ENCODE data around the gene MGAT4C. TPM values are rescaled to one million over a fixed set of nuclear protein-coding genes. Genes with fewer than 3 reads are reported as not detected.

The MGAT4C gene
- total RNA-seq, 6 donors from 2014 or later, result under 0.01 to 0.43 (median 0.20) TPM; not detected in 1

DNA sequence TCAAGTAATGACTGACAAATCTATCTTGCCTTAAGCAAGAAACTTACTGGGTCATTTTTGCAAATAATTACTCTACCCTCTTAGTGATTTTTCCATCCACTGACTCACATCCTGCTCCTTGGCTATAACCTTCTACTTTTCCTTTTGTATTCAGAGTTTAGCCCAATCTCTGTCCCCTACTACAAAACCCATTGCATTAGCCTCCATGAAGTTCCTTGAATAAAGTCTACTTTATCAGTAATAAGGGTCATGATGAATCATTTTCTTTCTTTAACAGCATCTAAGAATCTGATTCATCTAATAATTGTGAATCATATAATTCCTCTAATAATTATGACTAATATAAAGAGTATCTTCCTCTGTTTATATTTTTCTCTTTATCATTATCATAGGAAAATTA lies 249.5 kb downstream of the MGAT4C start:
- no peaks in the 10 kb centered on the region for H3K36me3 ChIP-seq
- no peaks in the 10 kb centered on the region for H3K27me3 ChIP-seq
- ATAC-seq (ENCODE audit: low FRiP score in 2 of 2), result no peak
- H3K27ac ChIP-seq, result no peak overlapping the region
- no peak for DNase-seq
- no peaks in the 10 kb centered on the region for H3K4me1 ChIP-seq
- H3K9me3 ChIP-seq, result no peaks in the 10 kb centered on the region
- no peak overlapping the region for H3K4me3 ChIP-seq
- TF ChIP-seq, protein P1, sequence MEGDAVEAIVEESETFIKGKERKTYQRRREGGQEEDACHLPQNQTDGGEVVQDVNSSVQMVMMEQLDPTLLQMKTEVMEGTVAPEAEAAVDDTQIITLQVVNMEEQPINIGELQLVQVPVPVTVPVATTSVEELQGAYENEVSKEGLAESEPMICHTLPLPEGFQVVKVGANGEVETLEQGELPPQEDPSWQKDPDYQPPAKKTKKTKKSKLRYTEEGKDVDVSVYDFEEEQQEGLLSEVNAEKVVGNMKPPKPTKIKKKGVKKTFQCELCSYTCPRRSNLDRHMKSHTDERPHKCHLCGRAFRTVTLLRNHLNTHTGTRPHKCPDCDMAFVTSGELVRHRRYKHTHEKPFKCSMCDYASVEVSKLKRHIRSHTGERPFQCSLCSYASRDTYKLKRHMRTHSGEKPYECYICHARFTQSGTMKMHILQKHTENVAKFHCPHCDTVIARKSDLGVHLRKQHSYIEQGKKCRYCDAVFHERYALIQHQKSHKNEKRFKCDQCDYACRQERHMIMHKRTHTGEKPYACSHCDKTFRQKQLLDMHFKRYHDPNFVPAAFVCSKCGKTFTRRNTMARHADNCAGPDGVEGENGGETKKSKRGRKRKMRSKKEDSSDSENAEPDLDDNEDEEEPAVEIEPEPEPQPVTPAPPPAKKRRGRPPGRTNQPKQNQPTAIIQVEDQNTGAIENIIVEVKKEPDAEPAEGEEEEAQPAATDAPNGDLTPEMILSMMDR (IDR thresholded peaks at IDR 0.05), result no peak

DNA sequence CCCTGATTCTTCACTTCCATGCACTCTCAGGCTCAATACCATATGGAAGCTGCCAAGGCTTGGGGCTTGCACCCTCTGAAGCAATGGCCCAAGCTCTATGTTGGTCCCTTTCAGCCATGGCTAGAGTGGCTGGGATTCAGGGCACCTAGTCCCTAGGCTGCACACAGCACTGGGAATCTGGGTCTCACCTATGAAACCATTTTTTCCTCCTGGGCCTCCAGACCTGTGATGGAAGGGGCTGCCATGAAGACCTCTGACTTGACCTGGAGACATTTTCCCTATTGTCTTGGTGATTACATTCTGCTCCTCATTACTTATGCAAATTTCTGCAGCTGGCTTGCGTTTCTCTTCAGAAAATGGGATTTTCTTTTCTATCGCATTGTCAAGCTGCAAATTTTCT lies 258.1 kb downstream of the MGAT4C start:
- Histone ChIP-seq H3K27me3 (no peaks in the 10 kb centered on the region), H3K9me3 (peaks cover 0 to 26% (median 8%) of the 10 kb centered on the region in 4 donors), H3K36me3 (no peaks in the 10 kb centered on the region), H3K27ac (no peak overlapping the region), H3K4me3 (no peak overlapping the region), H3K4me1 (no peaks in the 10 kb centered on the region)
- ATAC-seq (ENCODE audit: low FRiP score in 2 of 2) (no peak), DNase-seq (no peak)
- TF ChIP-seq, protein P1 (IDR thresholded peaks at IDR 0.05), result no peak
- no peak for TF ChIP-seq EP300 (IDR thresholded peaks at IDR 0.05)
- no peak for TF ChIP-seq POLR2AphosphoS5 (IDR thresholded peaks at IDR 0.05)
- TF ChIP-seq POLR2A (IDR thresholded peaks at IDR 0.05), result no peak
- 79 to 85% methylated on average over 2 of the region's 2 CpGs for WGBS, 2 donors

DNA sequence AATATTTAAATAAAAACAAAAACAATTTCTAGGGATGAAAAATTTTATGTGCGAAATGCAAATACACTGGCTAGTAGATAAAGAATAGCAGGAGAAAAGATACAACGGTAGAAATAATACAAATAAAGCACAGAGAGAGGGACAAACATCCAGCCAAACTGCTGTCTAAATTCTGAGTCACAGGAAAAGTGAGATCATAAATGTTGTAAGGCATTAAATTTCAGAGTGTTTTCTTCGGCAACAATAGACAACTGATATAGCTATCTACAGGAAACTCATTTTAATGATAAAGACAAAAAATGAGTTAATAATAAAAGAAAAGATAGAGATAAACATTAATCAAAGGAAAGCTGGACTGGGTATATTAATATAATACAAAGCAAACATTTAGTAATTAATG lies 259.9 kb downstream of the MGAT4C start:
- TF ChIP-seq EP300 (IDR thresholded peaks at IDR 0.05), result no peak
- no peak for TF ChIP-seq POLR2A (IDR thresholded peaks at IDR 0.05)
- TF ChIP-seq POLR2AphosphoS5 (IDR thresholded peaks at IDR 0.05), result no peak
- TF ChIP-seq, protein P1 (IDR thresholded peaks at IDR 0.05), result no peak
- WGBS, 2 donors, result 81 to 85% methylated on average over 3 of the region's 3 CpGs
- DNase-seq (no peak), ATAC-seq (ENCODE audit: low FRiP score in 2 of 2) (no peak)
- Histone ChIP-seq H3K4me3 (no peak overlapping the region), H3K27me3 (no peaks in the 10 kb centered on the region), H3K27ac (no peak overlapping the region), H3K9me3 (peaks cover 4 to 42% (median 19%) of the 10 kb centered on the region in 4 donors), H3K4me1 (no peaks in the 10 kb centered on the region), H3K36me3 (no peaks in the 10 kb centered on the region)

DNA sequence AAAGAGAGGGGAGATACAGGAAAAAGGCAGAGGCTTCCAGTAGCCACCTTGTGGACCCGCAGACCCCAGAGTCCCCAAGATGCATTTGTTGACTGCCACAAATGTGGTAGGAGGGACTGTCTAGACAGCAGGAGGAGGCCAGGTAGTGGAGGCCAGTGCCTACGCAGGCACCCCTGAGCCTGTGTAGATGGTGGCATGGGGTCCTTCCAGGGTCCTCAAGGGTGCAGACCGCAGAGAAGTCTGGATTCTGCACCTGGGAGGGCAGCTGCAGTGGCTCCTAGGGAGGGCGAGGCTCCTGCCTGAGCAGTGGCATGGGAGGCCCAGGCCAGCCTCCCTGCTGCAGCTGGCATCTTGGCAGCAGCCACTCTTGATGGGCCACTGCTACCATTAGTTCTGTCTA lies 262.4 kb downstream of the MGAT4C start:
- H3K27ac ChIP-seq, result no peak overlapping the region
- H3K36me3 ChIP-seq, result no peaks in the 10 kb centered on the region
- H3K4me1 ChIP-seq, result no peaks in the 10 kb centered on the region
- DNase-seq (peak in 1 of 2 donors; percentile 9), ATAC-seq (ENCODE audit: low FRiP score in 2 of 2) (peak in 1 of 2 donors; percentile 55)
- WGBS, 2 donors, result 75 to 87% methylated on average over 3 of the region's 4 CpGs
- no peak for TF ChIP-seq POLR2A (IDR thresholded peaks at IDR 0.05)
- TF ChIP-seq POLR2AphosphoS5 (IDR thresholded peaks at IDR 0.05), result no peak
- TF ChIP-seq EP300 (IDR thresholded peaks at IDR 0.05), result no peak
- TF ChIP-seq, protein P1 (IDR thresholded peaks at IDR 0.05), result no peak
- peaks cover 4 to 42% (median 22%) of the 10 kb centered on the region in 4 donors for H3K9me3 ChIP-seq
- H3K27me3 ChIP-seq, result no peaks in the 10 kb centered on the region
- no peak overlapping the region for H3K4me3 ChIP-seq

DNA sequence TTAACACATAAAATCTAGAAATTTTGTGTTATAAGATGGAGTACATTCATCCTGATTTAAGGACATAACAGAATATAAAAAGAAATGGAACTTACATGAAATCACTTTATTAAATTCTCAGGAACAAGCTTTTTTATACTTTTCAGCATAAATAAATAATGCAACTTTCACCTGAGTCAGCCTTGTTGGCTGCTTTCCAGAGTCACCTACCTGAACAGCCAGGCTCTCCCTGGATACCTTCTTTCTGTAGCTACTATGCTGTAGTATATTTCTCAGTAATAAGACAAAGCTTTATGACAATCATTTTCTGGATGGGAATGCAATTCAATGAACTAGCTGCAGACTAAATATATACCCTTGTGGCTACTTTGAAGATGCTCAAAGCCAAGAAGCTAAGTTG lies 270.2 kb downstream of the MGAT4C start:
- H3K4me3 ChIP-seq, result no peak overlapping the region
- DNase-seq, result no peak
- no peak for ATAC-seq (ENCODE audit: low FRiP score in 2 of 2)
- H3K27me3 ChIP-seq, result no peaks in the 10 kb centered on the region
- H3K9me3 ChIP-seq, result peaks cover 0 to under 1% (median under 1%) of the 10 kb centered on the region in 4 donors
- no peaks in the 10 kb centered on the region for H3K4me1 ChIP-seq
- H3K27ac ChIP-seq, result no peak overlapping the region
- TF ChIP-seq POLR2A (IDR thresholded peaks at IDR 0.05) (no peak), EP300 (IDR thresholded peaks at IDR 0.05) (no peak), POLR2AphosphoS5 (IDR thresholded peaks at IDR 0.05) (no peak)
- TF ChIP-seq, protein P1 (IDR thresholded peaks at IDR 0.05), result no peak
- H3K36me3 ChIP-seq, result no peaks in the 10 kb centered on the region

Data from upper lobe of left lung (tissue), 6 donors.